Measurements from ENCODE around the gene UBASH3B.
"Not testable (repeated sequence)": the region's sequence is repeated elsewhere in the genome, so short reads cannot be mapped to it uniquely, and the experiment has no call there.

Gene UBASH3B

GRCh38 chr11:122814401-122814800 is 158.9 kb downstream of the UBASH3B start:
- no peak overlapping the region for H3K27ac ChIP-seq (ENCODE audit: low read depth in 2 of 2, low read length in 2 of 2)
- H3K4me3 ChIP-seq (ENCODE audit: low read length in 2 of 2) = no peak overlapping the region
- no peaks in the 10 kb centered on the region for H3K36me3 ChIP-seq (ENCODE audit: control insufficient read depth in 2 of 2, insufficient read depth in 2 of 2, low read length in 2 of 2)
- peaks cover 0 to 3% of the 10 kb centered on the region in 2 donors for H3K4me1 ChIP-seq (ENCODE audit: control insufficient read depth in 2 of 2, insufficient read depth in 2 of 2, low read length in 2 of 2)
- no peaks in the 10 kb centered on the region for H3K27me3 ChIP-seq (ENCODE audit: control insufficient read depth in 2 of 2, insufficient read depth in 2 of 2, low read length in 2 of 2)
- no peak overlapping the region for H3K9ac ChIP-seq (ENCODE audit: low read depth in 1 of 2, low read length in 2 of 2)
- peaks cover 3 to 4% of the 10 kb centered on the region in 2 donors for H3K9me3 ChIP-seq (ENCODE audit: control insufficient read depth in 2 of 2, low read length in 2 of 2)

GRCh38 chr11:122815900-122816299 is 160.4 kb downstream of the UBASH3B start:
- Histone ChIP-seq H3K9me3 (ENCODE audit: control insufficient read depth in 2 of 2, low read length in 2 of 2) (peaks cover 3 to 4% of the 10 kb centered on the region in 2 donors), H3K36me3 (ENCODE audit: control insufficient read depth in 2 of 2, insufficient read depth in 2 of 2, low read length in 2 of 2) (no peaks in the 10 kb centered on the region), H3K27ac (ENCODE audit: low read depth in 2 of 2, low read length in 2 of 2) (no peak overlapping the region), H3K9ac (ENCODE audit: low read depth in 1 of 2, low read length in 2 of 2) (no peak overlapping the region), H3K4me3 (ENCODE audit: low read length in 2 of 2) (no peak overlapping the region), H3K27me3 (ENCODE audit: control insufficient read depth in 2 of 2, insufficient read depth in 2 of 2, low read length in 2 of 2) (no peaks in the 10 kb centered on the region), H3K4me1 (ENCODE audit: control insufficient read depth in 2 of 2, insufficient read depth in 2 of 2, low read length in 2 of 2) (peaks cover 0 to 3% of the 10 kb centered on the region in 2 donors)

GRCh38 chr11:122816761-122817520 is 161.4 kb downstream of the UBASH3B start:
- Histone ChIP-seq H3K36me3 (ENCODE audit: control insufficient read depth in 2 of 2, insufficient read depth in 2 of 2, low read length in 2 of 2) (no peaks in the 10 kb centered on the region), H3K4me3 (ENCODE audit: low read length in 2 of 2) (no peak overlapping the region), H3K4me1 (ENCODE audit: control insufficient read depth in 2 of 2, insufficient read depth in 2 of 2, low read length in 2 of 2) (peaks cover 0 to 3% of the 10 kb centered on the region in 2 donors), H3K27ac (ENCODE audit: low read depth in 2 of 2, low read length in 2 of 2) (peak overlapping the region; percentile 65 to 75), H3K9me3 (ENCODE audit: control insufficient read depth in 2 of 2, low read length in 2 of 2) (peaks cover 3 to 4% of the 10 kb centered on the region in 2 donors), H3K27me3 (ENCODE audit: control insufficient read depth in 2 of 2, insufficient read depth in 2 of 2, low read length in 2 of 2) (no peaks in the 10 kb centered on the region), H3K9ac (ENCODE audit: low read depth in 1 of 2, low read length in 2 of 2) (no peak overlapping the region)

- Histone ChIP-seq H3K27me3 (ENCODE audit: control insufficient read depth in 2 of 2, insufficient read depth in 2 of 2, low read length in 2 of 2) (no peaks in the 10 kb centered on the region), H3K27ac (ENCODE audit: low read depth in 2 of 2, low read length in 2 of 2) (no peak overlapping the region), H3K4me1 (ENCODE audit: control insufficient read depth in 2 of 2, insufficient read depth in 2 of 2, low read length in 2 of 2) (peaks cover 0 to 3% of the 10 kb centered on the region in 2 donors), H3K9me3 (ENCODE audit: control insufficient read depth in 2 of 2, low read length in 2 of 2) (peaks cover 3 to 4% of the 10 kb centered on the region in 2 donors), H3K36me3 (ENCODE audit: control insufficient read depth in 2 of 2, insufficient read depth in 2 of 2, low read length in 2 of 2) (no peaks in the 10 kb centered on the region), H3K4me3 (ENCODE audit: low read length in 2 of 2) (no peak overlapping the region), H3K9ac (ENCODE audit: low read depth in 1 of 2, low read length in 2 of 2) (no peak overlapping the region)
Observed at GRCh38 chr11:122820158-122820557, 164.6 kb downstream of the UBASH3B start.

GRCh38 chr11:122821169-122821568 is 165.6 kb downstream of the UBASH3B start:
- Histone ChIP-seq H3K9ac (ENCODE audit: low read depth in 1 of 2, low read length in 2 of 2) (no peak overlapping the region), H3K4me1 (ENCODE audit: control insufficient read depth in 2 of 2, insufficient read depth in 2 of 2, low read length in 2 of 2) (peaks cover 0 to 3% of the 10 kb centered on the region in 2 donors), H3K27ac (ENCODE audit: low read depth in 2 of 2, low read length in 2 of 2) (no peak overlapping the region), H3K4me3 (ENCODE audit: low read length in 2 of 2) (no peak overlapping the region), H3K9me3 (ENCODE audit: control insufficient read depth in 2 of 2, low read length in 2 of 2) (peaks cover 3 to 4% of the 10 kb centered on the region in 2 donors), H3K27me3 (ENCODE audit: control insufficient read depth in 2 of 2, insufficient read depth in 2 of 2, low read length in 2 of 2) (no peaks in the 10 kb centered on the region), H3K36me3 (ENCODE audit: control insufficient read depth in 2 of 2, insufficient read depth in 2 of 2, low read length in 2 of 2) (no peaks in the 10 kb centered on the region)

- Histone ChIP-seq H3K36me3 (ENCODE audit: control insufficient read depth in 2 of 2, insufficient read depth in 2 of 2, low read length in 2 of 2) (no peaks in the 10 kb centered on the region), H3K9me3 (ENCODE audit: control insufficient read depth in 2 of 2, low read length in 2 of 2) (peaks cover 3 to 4% of the 10 kb centered on the region in 2 donors), H3K4me3 (ENCODE audit: low read length in 2 of 2) (no peak overlapping the region), H3K27me3 (ENCODE audit: control insufficient read depth in 2 of 2, insufficient read depth in 2 of 2, low read length in 2 of 2) (no peaks in the 10 kb centered on the region), H3K9ac (ENCODE audit: low read depth in 1 of 2, low read length in 2 of 2) (no peak overlapping the region), H3K4me1 (ENCODE audit: control insufficient read depth in 2 of 2, insufficient read depth in 2 of 2, low read length in 2 of 2) (peaks cover 0 to 3% of the 10 kb centered on the region in 2 donors), H3K27ac (ENCODE audit: low read depth in 2 of 2, low read length in 2 of 2) (no peak overlapping the region)
Observed at GRCh38 chr11:122822241-122822640, 166.7 kb downstream of the UBASH3B start.

GRCh38 chr11:122823564-122823963 is 168.0 kb downstream of the UBASH3B start:
- no peak overlapping the region for H3K9ac ChIP-seq (ENCODE audit: low read depth in 1 of 2, low read length in 2 of 2)
- no peak overlapping the region for H3K4me3 ChIP-seq (ENCODE audit: low read length in 2 of 2)
- H3K27ac ChIP-seq (ENCODE audit: low read depth in 2 of 2, low read length in 2 of 2) = no peak overlapping the region

GRCh38 chr11:122829371-122829770 is 173.8 kb downstream of the UBASH3B start:
- H3K9me3 ChIP-seq (ENCODE audit: control insufficient read depth in 2 of 2, low read length in 2 of 2); H3K9ac ChIP-seq (ENCODE audit: low read depth in 1 of 2, low read length in 2 of 2); H3K36me3 ChIP-seq (ENCODE audit: control insufficient read depth in 2 of 2, insufficient read depth in 2 of 2, low read length in 2 of 2); H3K27ac ChIP-seq (ENCODE audit: low read depth in 2 of 2, low read length in 2 of 2); H3K27me3 ChIP-seq (ENCODE audit: control insufficient read depth in 2 of 2, insufficient read depth in 2 of 2, low read length in 2 of 2); H3K4me1 ChIP-seq (ENCODE audit: control insufficient read depth in 2 of 2, insufficient read depth in 2 of 2, low read length in 2 of 2); H3K4me3 ChIP-seq (ENCODE audit: low read length in 2 of 2): not testable (repeated sequence)

More at GRCh38 chr11:122823564-122823963, 168.0 kb downstream of the UBASH3B start:
- Histone ChIP-seq H3K4me1 (ENCODE audit: control insufficient read depth in 2 of 2, insufficient read depth in 2 of 2, low read length in 2 of 2) (no peaks in the 10 kb centered on the region), H3K36me3 (ENCODE audit: control insufficient read depth in 2 of 2, insufficient read depth in 2 of 2, low read length in 2 of 2) (no peaks in the 10 kb centered on the region), H3K9me3 (ENCODE audit: control insufficient read depth in 2 of 2, low read length in 2 of 2) (peaks cover 3 to 4% of the 10 kb centered on the region in 2 donors), H3K27me3 (ENCODE audit: control insufficient read depth in 2 of 2, insufficient read depth in 2 of 2, low read length in 2 of 2) (no peaks in the 10 kb centered on the region)

GRCh38 chr11:122832297-122832696 is 176.8 kb downstream of the UBASH3B start:
- H3K9me3 ChIP-seq (ENCODE audit: control insufficient read depth in 2 of 2, low read length in 2 of 2); H3K27ac ChIP-seq (ENCODE audit: low read depth in 2 of 2, low read length in 2 of 2); H3K36me3 ChIP-seq (ENCODE audit: control insufficient read depth in 2 of 2, insufficient read depth in 2 of 2, low read length in 2 of 2): not testable (repeated sequence)

GRCh38 chr11:122832721-122833470 is 177.4 kb downstream of the UBASH3B start:
- Histone ChIP-seq H3K9ac (ENCODE audit: low read depth in 1 of 2, low read length in 2 of 2) (no peak overlapping the region), H3K4me3 (ENCODE audit: low read length in 2 of 2) (no peak overlapping the region), H3K27ac (ENCODE audit: low read depth in 2 of 2, low read length in 2 of 2) (no peak overlapping the region), H3K9me3 (ENCODE audit: control insufficient read depth in 2 of 2, low read length in 2 of 2) (no peaks in the 10 kb centered on the region), H3K4me1 (ENCODE audit: control insufficient read depth in 2 of 2, insufficient read depth in 2 of 2, low read length in 2 of 2) (no peaks in the 10 kb centered on the region), H3K27me3 (ENCODE audit: control insufficient read depth in 2 of 2, insufficient read depth in 2 of 2, low read length in 2 of 2) (no peaks in the 10 kb centered on the region), H3K36me3 (ENCODE audit: control insufficient read depth in 2 of 2, insufficient read depth in 2 of 2, low read length in 2 of 2) (no peaks in the 10 kb centered on the region)

More at GRCh38 chr11:122832297-122832696, 176.8 kb downstream of the UBASH3B start:
- not testable (repeated sequence) for H3K9ac ChIP-seq (ENCODE audit: low read depth in 1 of 2, low read length in 2 of 2); H3K4me1 ChIP-seq (ENCODE audit: control insufficient read depth in 2 of 2, insufficient read depth in 2 of 2, low read length in 2 of 2); H3K27me3 ChIP-seq (ENCODE audit: control insufficient read depth in 2 of 2, insufficient read depth in 2 of 2, low read length in 2 of 2); H3K4me3 ChIP-seq (ENCODE audit: low read length in 2 of 2)

Measured in mucosa of rectum (tissue), 2 donors.